HG03432 (cell line): ENCODE measurements around the gene C1orf50.
"Not testable (repeated sequence)": the region's sequence is repeated elsewhere in the genome, so short reads cannot be mapped to it uniquely, and the experiment has no call there.

Experiments
- ATAC-seq: cut with Tn5 transposase; IDR thresholded peaks from one replicate; pipeline ENCODE4 v1.9.1; 2021; ENCODE audit warnings: mild to moderate bottlenecking, moderate library complexity; ENCODE audit not compliant: unreplicated experiment

The C1orf50 gene

DNA sequence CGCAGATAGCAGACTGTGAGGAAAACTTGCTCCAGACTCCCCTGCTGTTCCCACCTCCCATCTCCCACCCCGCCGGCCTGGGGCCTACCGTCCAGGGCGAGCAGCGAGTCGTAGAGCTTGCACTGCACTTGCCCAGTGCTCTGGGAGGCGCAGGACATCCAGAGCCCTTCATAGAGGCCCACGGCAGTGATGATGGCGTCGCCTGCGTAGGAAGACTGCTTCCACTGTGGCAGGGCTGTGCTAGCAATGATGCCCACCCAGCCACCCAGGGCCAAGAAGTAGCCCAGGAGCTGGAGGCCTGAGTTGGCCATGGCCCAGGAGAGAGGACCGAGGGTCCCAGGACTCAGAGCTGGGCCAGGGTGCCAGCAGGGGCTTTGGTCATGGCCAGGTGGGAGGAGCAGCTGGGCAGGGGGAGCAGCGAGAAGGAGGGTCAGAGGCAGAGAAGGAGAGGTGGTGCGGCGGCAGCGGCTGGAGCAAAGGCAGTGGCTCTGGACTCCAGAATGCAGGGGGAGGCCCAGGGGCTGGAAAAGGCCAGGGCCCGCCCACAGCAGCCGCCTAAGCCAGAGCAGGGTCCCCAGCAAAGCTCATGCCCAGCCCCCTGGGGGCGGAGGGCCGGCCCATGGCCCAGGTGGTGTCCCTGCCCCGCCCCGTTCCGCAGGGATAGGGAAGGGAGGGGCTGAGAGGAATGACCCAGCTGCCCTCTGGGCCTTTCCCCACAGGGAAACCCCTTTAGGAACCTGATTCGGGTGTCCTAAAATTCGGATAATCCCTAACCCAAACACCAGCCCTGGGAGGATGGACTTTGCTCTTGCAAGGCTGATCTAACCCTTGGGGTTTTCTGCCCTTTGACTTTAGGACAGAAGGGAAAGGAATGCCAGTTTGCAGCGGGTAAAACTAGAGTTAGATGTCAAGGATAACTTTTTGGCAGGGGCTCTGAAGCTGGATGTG lies 27.0 kb upstream of the C1orf50 start, which contains the start of gene CLDN19:
Gene CLDN19 (minus strand): TSS at position 484 of the 948 bp plus-strand sequence. CDS start 173 bp downstream, at position 311.
- ATAC-seq: no peak

- no peak for ATAC-seq
Measured at GRCh38 chr1:42740851-42741580, 26.0 kb upstream of the C1orf50 start.

GRCh38 chr1:42741706-42742105 lies 25.3 kb upstream of the C1orf50 start:
- no peak for ATAC-seq

DNA sequence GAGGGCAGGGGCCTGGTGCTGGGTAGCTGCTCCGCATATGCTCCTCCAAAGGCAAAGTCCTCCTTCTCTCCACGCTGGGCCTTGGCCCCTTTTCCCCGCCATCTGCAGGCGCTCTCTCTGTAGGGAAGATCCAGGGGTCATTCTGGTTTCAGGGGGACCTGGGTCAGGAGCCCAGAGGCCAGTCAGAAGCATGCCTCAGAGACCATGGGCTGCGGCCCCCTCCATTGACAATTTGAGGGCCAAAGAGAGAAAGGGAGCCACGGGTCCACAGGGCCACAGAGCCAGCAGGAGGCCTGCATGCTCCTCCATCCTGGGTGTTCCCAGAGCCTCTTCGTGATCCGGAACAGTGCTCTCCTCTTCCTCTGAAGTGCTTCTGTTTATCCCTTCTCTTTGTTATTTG lies 24.9 kb upstream of the C1orf50 start:
- no peak for ATAC-seq

GRCh38 chr1:42742617-42743316 lies 24.3 kb upstream of the C1orf50 start:
- no peak for ATAC-seq

DNA sequence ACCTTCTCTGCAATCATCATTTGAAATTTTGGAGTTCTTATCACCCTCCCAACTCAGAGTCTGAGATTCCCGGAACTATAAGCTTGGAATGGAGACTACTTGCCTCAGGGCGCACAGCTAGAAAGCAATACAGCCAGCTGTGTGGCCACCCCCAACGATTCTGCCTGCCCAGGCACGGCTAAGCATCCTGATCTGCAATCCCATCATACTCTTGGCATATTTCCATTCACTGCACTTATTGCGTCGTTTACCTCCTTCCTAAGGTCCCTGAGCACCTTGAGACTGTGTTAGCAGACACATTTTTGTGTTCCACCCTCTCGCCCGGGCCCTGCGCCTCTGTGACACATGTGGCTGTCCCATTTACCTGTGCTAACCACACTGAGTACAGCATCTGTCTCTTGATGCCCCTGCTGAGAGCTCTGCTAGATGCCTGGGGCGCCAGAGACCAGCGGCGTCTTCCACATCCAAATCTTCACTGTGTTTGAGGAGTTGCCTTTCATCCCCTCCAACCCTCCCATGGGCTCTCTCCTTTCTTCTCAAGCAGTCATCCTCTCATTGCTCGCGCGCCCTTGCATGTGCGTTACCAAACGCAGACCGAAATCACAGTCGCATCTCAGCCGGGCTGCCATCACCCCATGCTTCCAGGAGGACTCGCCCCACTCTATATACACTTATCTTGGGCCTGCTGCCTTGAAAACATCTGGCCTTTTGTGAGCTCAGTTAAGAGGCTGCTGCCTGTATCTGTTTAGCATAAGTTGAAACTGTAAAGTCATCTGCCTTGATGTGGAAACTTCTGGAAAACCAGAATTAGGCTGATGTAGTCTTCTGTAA lies 23.5 kb upstream of the C1orf50 start:
- ATAC-seq: no peak

- ATAC-seq: no peak
Measured at GRCh38 chr1:42744148-42744413, 23.0 kb upstream of the C1orf50 start.

DNA sequence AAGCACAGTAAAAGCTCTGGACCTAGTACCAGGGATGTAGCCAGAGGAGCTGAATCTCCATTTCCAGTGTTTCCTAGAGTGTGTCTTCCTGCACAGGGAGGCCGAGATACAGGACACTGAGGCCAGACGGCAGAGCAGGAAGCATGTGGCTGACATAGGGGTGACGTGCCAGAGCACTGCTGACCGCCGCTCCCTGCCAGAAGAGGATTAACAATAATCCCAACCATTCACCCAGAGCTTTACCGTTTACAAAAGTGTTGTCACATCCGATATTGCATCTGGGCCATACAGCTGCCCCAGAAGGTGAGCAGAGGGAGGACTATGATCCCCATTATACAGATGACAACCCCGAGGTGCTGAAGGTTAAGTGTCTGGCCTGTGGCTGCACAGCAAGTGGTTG lies 21.2 kb upstream of the C1orf50 start:
- no peak for ATAC-seq

DNA sequence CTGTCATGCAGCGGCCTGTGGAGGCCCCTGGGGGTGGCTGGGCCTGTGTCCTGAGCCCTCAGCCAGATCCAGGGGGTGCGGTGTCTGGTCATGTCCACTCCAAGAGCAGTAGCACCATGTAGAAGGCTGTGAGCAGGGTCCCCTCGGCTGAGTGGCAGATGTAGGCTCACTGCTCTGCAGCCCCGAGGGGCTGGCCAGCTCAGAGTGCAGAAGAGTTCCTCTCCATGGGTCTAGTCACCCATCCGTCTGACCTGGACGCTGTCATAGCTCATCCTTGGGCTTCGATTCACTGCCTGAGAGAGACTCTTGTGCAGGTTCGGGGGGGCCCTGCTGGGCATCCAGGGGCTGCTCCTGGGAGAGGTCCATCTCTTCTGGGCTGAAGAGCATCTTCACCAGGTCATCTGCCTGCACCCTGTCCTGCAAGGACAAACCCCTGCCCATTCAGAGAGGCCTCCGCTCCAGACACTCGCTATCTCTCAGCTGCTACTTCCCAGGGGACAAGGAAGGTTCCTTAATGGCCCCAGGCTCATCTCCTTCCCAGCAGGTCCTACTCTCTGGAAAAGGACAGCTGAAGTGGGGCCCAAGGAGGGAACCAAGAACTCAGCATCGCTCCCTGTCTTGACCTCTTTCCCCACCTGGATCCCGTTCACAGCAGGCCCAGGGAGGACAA lies 20.5 kb upstream of the C1orf50 start:
- ATAC-seq: no peak

GRCh38 chr1:42747125-42747524 lies 19.9 kb upstream of the C1orf50 start:
- ATAC-seq: no peak

DNA sequence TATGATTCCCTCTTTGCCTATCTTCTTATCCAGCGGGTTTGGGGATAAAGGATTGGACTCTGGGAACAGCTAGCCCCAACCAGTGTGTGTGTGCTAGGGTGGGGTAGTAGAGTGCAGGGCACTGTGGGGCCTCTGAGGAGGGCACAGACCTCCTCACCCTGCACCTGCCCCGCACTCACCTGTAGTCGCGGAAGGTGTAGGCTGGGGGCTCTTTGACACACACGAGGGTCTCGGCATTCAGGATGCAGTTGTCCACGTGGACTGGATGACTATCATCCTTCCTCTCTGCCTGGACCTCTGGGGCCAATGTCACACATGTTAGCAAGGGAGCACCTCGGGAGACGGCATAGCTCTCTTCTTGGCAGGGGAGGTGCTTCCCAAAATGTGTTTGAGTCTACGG lies 19.0 kb upstream of the C1orf50 start:
- no peak for ATAC-seq

- ATAC-seq: no peak
Measured at GRCh38 chr1:42748461-42749410, 18.3 kb upstream of the C1orf50 start.

DNA sequence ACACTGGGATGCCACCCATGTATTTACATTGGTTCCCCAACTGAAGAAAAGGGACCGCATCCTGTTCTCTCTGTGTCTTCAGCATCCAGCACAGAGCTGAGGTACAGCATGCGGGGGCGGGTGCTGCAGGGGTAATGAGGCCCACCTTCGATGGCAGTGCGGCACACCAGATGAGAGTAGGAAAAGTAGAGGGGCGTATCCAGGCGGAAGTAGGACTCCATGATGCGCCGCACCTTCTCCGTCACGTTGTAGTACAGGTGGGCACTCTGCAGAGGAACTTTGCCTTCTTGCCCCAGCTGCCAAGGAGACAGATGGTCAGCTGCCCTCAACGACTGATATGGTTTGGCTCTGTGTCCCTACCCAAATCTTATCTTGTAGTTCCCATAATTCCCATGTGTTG lies 17.0 kb upstream of the C1orf50 start:
- no peak for ATAC-seq

GRCh38 chr1:42751511-42752070 lies 15.5 kb upstream of the C1orf50 start:
- not testable (repeated sequence) for ATAC-seq

- no peak for ATAC-seq
Measured at GRCh38 chr1:42752284-42752683, 14.8 kb upstream of the C1orf50 start.

DNA sequence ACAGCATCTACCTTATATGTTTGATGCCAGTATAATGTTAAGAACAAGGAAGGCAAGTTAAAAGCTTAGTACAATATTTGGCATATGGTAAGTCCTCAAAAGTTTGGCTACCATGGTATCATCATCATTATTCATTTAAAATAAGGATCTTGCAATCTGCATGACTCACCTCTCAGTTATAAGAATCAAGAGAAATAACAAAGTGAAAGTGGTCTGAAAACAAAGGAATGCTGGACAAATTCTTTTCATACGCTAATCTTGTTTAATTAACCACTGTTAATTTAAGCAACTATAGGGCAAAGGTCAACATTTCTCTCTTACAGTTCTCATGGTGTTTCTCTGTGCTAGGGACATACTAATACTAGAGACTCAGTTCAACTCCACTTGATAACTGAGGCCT lies 14.0 kb upstream of the C1orf50 start:
- ATAC-seq: no peak

GRCh38 chr1:42756956-42757891 lies 9.8 kb upstream of the C1orf50 start:
- no peak for ATAC-seq

DNA sequence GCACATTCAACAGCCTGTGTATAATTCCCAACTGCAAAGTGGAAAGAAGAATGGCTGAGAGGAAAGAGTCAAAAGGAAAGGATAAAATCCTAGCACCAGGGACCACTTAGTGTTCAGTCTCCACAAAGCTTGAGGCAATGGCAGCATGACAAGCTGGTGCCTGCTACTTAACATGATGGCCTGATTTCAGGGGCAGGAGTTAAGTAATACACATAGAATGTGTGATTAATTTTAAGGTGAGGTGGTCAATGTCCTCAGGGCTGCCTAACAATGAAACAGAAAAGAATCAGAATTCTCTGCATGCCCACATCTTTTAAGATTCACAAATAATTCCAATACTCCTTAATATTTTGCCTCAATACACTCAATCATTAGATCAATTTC lies 9.2 kb upstream of the C1orf50 start:
- no peak for ATAC-seq
